AG09319 (cell line): ENCODE results near the gene ITIH4.

Source experiments
- DNase-seq: peaks from one replicate; pipeline ENCODE4 v3.0.0-alpha.2; 2010; ENCODE audit warnings: low read depth; ENCODE audit errors: extremely low read depth
- CTCF ChIP-seq: IDR thresholded peaks from 2 replicates; pipeline ENCODE4 v1.5.1; 2011; ENCODE audit warnings: low read depth, mild to moderate bottlenecking, inconsistent platforms, low read length, moderate library complexity

ITIH4 gene

GRCh38 chr3:52820736-52821135 is 9.7 kb downstream of the ITIH4 start:
- peak; percentile 55 for TF ChIP-seq CTCF
- no peak for DNase-seq

- TF ChIP-seq CTCF = no peak
- DNase-seq = no peak
Observed at GRCh38 chr3:52819936-52820335, 10.5 kb downstream of the ITIH4 start.

GRCh38 chr3:52817860-52818259 is 12.6 kb downstream of the ITIH4 start:
- no peak for TF ChIP-seq CTCF
- DNase-seq = no peak

- no peak for TF ChIP-seq CTCF
- no peak for DNase-seq
Observed at GRCh38 chr3:52817221-52817620, 13.3 kb downstream of the ITIH4 start.

GRCh38 chr3:52816654-52817053 is 13.8 kb downstream of the ITIH4 start:
- no peak for DNase-seq
- TF ChIP-seq CTCF = no peak

- no peak for DNase-seq
- TF ChIP-seq CTCF = no peak
Observed at GRCh38 chr3:52816199-52816598, 14.3 kb downstream of the ITIH4 start.

- DNase-seq = no peak
- TF ChIP-seq CTCF = no peak
Observed at GRCh38 chr3:52813810-52814209, 16.7 kb downstream of the ITIH4 start.
